ENCODE data around the gene STX2.

STX2 gene

GRCh38 chr12:130745921-130746320 lies 93.1 kb downstream of the STX2 start:
- TF ChIP-seq CTCF (IDR thresholded peaks at IDR 0.05; ENCODE audit: insufficient read depth, missing control alignments), result no peak
- FAIRE-seq (no peak), DNase-seq (ENCODE audit: insufficient read length, low spot score) (no peak)

GRCh38 chr12:130744274-130744673 lies 94.8 kb downstream of the STX2 start:
- TF ChIP-seq CTCF (IDR thresholded peaks at IDR 0.05; ENCODE audit: insufficient read depth, missing control alignments), result no peak
- no peak for FAIRE-seq

GRCh38 chr12:130743606-130744005 lies 95.4 kb downstream of the STX2 start:
- FAIRE-seq (no peak), DNase-seq (ENCODE audit: insufficient read length, low spot score) (no peak)
- TF ChIP-seq CTCF (IDR thresholded peaks at IDR 0.05; ENCODE audit: insufficient read depth, missing control alignments), result no peak

More at GRCh38 chr12:130744274-130744673, 94.8 kb downstream of the STX2 start:
- no peak for DNase-seq (ENCODE audit: insufficient read length, low spot score)

- FAIRE-seq (no peak), DNase-seq (ENCODE audit: insufficient read length, low spot score) (no peak)
- TF ChIP-seq CTCF (IDR thresholded peaks at IDR 0.05; ENCODE audit: insufficient read depth, missing control alignments), result no peak
These were observed 95.9 kb downstream of the STX2 start for GRCh38 chr12:130743176-130743575.

- FAIRE-seq, result no peak
- no peak for TF ChIP-seq CTCF (IDR thresholded peaks at IDR 0.05; ENCODE audit: insufficient read depth, missing control alignments)
- no peak for DNase-seq (ENCODE audit: insufficient read length, low spot score)
These were observed 96.3 kb downstream of the STX2 start for GRCh38 chr12:130742716-130743115.

GRCh38 chr12:130742112-130742511 lies 96.9 kb downstream of the STX2 start:
- no peak for FAIRE-seq
- DNase-seq (ENCODE audit: insufficient read length, low spot score), result no peak
- no peak for TF ChIP-seq CTCF (IDR thresholded peaks at IDR 0.05; ENCODE audit: insufficient read depth, missing control alignments)

All from D721Med (cell line).